Small intestine (tissue), 7 donors: ENCODE measurements around the gene IFNAR2. TPM values are rescaled to one million over a fixed set of nuclear protein-coding genes. Genes with fewer than 3 reads are reported as not detected.
"Not testable (repeated sequence)": the region's sequence is repeated elsewhere in the genome, so short reads cannot be mapped to it uniquely, and the experiment has no call there.

Experiments
- DNase-seq, 2 donors: peaks; one replicate each; pipeline versions ENCODE4 v3.0.0 to v3.0.0-alpha.2; 2013
- FAIRE-seq: peaks from 2 replicates; lab custom pipeline; 2012; peaks lifted over from hg19 to GRCh38; lab: Jason Lieb, UNC
- H3K27ac ChIP-seq, 3 donors: one replicate each; pipeline ENCODE4 v1.5.1; 2013; ENCODE audit warnings: low read length in 2 of 3, mild to moderate bottlenecking in 2 of 3, control low read depth in 1 of 3, inconsistent platforms in 1 of 3, low read depth in 1 of 3, moderate library complexity in 1 of 3
- H3K27me3 ChIP-seq, 3 donors: one replicate each; pipeline ENCODE4 v1.6.1; 2013; ENCODE audit warnings: low read length in 3 of 3, inconsistent platforms in 1 of 3; ENCODE audit not compliant: control insufficient read depth in 3 of 3, insufficient read depth in 3 of 3
- H3K36me3 ChIP-seq, 3 donors: one replicate each; pipeline ENCODE4 v1.6.1; 2013; ENCODE audit warnings: low read length in 3 of 3, inconsistent platforms in 1 of 3, low read depth in 1 of 3, mild to moderate bottlenecking in 1 of 3, moderate library complexity in 1 of 3; ENCODE audit not compliant: control insufficient read depth in 3 of 3, insufficient read depth in 2 of 3
- H3K4me1 ChIP-seq, 3 donors: one replicate each; pipeline ENCODE4 v1.6.1; 2013; ENCODE audit warnings: low read length in 2 of 3, inconsistent platforms in 1 of 3, low read depth in 1 of 3, mild to moderate bottlenecking in 1 of 3, moderate library complexity in 1 of 3; ENCODE audit not compliant: control insufficient read depth in 3 of 3, insufficient read depth in 2 of 3
- H3K4me3 ChIP-seq, 3 donors: one replicate each; pipeline ENCODE4 v1.5.1; 2013; ENCODE audit warnings: low read length in 3 of 3, control low read depth in 1 of 3, inconsistent platforms in 1 of 3, low read depth in 1 of 3, mild to moderate bottlenecking in 1 of 3, moderate library complexity in 1 of 3
- H3K9me3 ChIP-seq, 2 donors: one replicate each; pipeline ENCODE4 v1.6.1; 2013; ENCODE audit warnings: low read depth in 1 of 2, low read length in 1 of 2; ENCODE audit not compliant: control insufficient read depth in 2 of 2, insufficient read depth in 1 of 2
- WGBS, 3 donors: extraction: QIAGEN DNeasy Blood & Tissue Kit; methylation state at CpG; one replicate each; pipeline ENCODE4 v1.1.7; 2013; 5-methylcytosine and 5-hydroxymethylcytosine counted together
- polyA plus RNA-seq, 4 donors: library from polyadenylated mRNA; stranded (reverse) in 3 of 4; unstranded in 1 of 4; fragments of 200-250 nt in 3 of 4; fragments of 120-200 nt in 1 of 4; gene quantifications; one replicate each; pipeline versions ENCODE4 v1.2.1 to v1.2.3, GENCODE V29; 2013
- donor health status: healthy with polysubstance abuse.
- donor health status: control.
- donor health status: control.
- donor health status: Bipolar disorder and iron deficiency.
- donor health status: healthy.

IFNAR2 gene
- polyA plus RNA-seq, 4 donors = 4.9 to 29.7 (median 14.2) TPM

GRCh38 chr21:33246963-33247362, 17.2 kb downstream of the IFNAR2 start:
- Histone ChIP-seq H3K36me3 (peaks cover 7 to 58% (median 7%) of the 10 kb centered on the region in 3 donors), H3K4me1 (no peaks in the 10 kb centered on the region), H3K27me3 (no peaks in the 10 kb centered on the region), H3K9me3 (no peaks in the 10 kb centered on the region), H3K27ac (no peak overlapping the region), H3K4me3 (no peak overlapping the region)
- 92 to 94% (median 92%) methylated on average over 7 of the region's 7 CpGs for WGBS, 3 donors
- FAIRE-seq (no peak), DNase-seq (no peak)

DNA sequence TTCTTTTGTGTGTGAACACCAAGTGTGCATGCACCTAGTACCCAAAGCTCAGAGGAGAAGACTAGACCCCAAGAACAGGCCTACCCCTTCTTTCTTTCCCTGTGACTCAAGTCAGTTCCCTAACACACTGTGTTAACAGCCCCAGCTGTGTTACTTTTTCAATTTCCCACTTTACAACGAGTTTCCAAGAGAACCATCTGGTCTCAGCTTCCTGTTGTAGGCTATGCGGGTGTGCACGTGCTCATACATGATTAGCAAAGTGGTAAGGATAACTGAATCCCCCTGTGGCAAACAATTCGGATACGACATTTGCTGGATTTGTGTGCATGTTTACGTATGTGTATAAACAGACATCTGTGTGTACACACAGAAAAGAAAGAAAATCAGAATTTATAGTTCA, 17.9 kb downstream of the IFNAR2 start:
- Histone ChIP-seq H3K4me3 (no peak overlapping the region), H3K27ac (peak overlapping the region in 1 of 3 donors; percentile 33), H3K9me3 (no peaks in the 10 kb centered on the region), H3K36me3 (peaks cover 7 to 58% (median 9%) of the 10 kb centered on the region in 3 donors), H3K27me3 (no peaks in the 10 kb centered on the region), H3K4me1 (no peaks in the 10 kb centered on the region)
- DNase-seq = no peak
- no peak for FAIRE-seq
- 53 to 77% (median 65%) methylated on average over 6 of the region's 6 CpGs for WGBS, 3 donors

GRCh38 chr21:33249331-33250002, 19.7 kb downstream of the IFNAR2 start:
- FAIRE-seq (no peak), DNase-seq (no peak)
- Histone ChIP-seq H3K27me3 (no peaks in the 10 kb centered on the region), H3K27ac (no peak overlapping the region), H3K36me3 (peaks cover 14 to 61% (median 18%) of the 10 kb centered on the region in 3 donors), H3K9me3 (no peaks in the 10 kb centered on the region), H3K4me3 (no peak overlapping the region), H3K4me1 (no peaks in the 10 kb centered on the region)
- 81 to 95% (median 86%) methylated on average over 7 of the region's 7 CpGs for WGBS, 3 donors

DNA sequence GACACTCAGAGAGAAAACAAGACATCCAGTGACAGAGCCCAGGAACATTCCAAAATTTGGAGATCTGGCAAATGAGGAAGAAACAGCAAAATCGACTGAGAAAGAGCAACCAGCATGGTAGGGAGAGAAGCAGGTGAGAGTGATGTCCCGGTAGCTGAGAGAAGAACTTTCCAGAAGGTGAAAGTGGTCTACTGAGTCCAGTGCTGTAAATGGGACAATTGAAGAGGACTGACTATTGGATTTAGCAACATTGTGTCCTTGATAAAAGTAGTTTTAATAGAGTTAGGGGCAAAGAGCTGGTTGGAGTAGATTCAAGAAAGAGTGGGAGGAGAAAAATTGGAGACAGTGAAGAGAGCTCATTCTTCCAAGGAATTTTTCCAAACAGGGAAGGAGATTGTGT, 21.4 kb downstream of the IFNAR2 start:
- H3K27me3 ChIP-seq = no peaks in the 10 kb centered on the region
- H3K27ac ChIP-seq = no peak overlapping the region
- no peaks in the 10 kb centered on the region for H3K9me3 ChIP-seq
- H3K4me3 ChIP-seq = no peak overlapping the region
- DNase-seq (no peak), FAIRE-seq (no peak)
- peaks cover 18 to 62% (median 23%) of the 10 kb centered on the region in 3 donors for H3K36me3 ChIP-seq
- H3K4me1 ChIP-seq = no peaks in the 10 kb centered on the region
- 90 to 93% (median 93%) methylated on average over 2 of the region's 2 CpGs for WGBS, 3 donors

DNA sequence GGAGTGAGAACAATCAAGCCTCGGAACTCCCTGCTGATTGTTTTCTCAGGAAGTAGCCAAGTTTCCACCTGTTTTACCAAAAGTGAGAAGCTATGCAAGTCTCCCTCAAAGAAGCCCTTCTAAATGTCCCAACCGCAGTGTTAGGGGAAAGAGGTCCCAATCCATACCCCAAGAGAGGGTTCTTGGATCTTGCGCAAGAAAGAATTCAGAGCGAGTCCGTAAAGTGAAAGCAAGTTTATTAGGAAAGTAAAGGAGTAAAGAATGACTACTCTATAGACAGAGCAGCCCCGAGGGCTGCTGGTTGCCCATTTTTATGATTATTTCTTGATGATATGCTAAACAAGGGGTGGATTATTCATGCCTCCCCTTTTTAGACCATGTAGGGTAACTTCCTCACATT, 23.6 kb downstream of the IFNAR2 start:
- not testable (repeated sequence) for H3K27ac ChIP-seq, DNase-seq, H3K4me1 ChIP-seq, FAIRE-seq, H3K27me3 ChIP-seq, H3K4me3 ChIP-seq
- Histone ChIP-seq H3K36me3 (peaks cover 12 to 68% (median 22%) of the 10 kb centered on the region in 3 donors), H3K9me3 (peaks cover 0 to 14% of the 10 kb centered on the region in 2 donors)
- 86 to 94% (median 91%) methylated on average over 6 of the region's 6 CpGs for WGBS, 3 donors

DNA sequence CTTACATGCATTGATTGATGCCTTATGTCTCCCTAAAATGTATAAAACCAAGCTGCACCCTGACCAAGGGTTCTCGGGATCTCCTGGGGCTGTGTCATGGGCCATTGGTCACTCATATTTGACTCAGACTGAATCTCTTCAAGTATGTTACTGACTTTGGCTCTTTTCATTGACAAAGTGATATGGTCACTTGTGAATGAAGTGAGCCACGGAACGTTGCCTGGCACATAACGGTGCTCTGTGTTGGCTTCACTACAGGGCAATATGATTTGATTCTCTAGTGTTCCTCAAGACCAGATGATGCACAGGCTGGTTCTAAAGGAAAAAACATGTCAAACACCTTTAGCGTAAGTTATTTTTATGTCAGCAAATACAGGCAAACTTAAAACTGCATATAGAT, 25.0 kb downstream of the IFNAR2 start:
- peaks cover 0 to 15% of the 10 kb centered on the region in 2 donors for H3K9me3 ChIP-seq
- DNase-seq (no peak), FAIRE-seq (no peak)
- 94 to 99% (median 96%) methylated on average over 5 of the region's 5 CpGs for WGBS, 3 donors
- no peaks in the 10 kb centered on the region for H3K27me3 ChIP-seq
- no peak overlapping the region for H3K4me3 ChIP-seq
- peaks cover 12 to 63% (median 22%) of the 10 kb centered on the region in 3 donors for H3K36me3 ChIP-seq
- no peak overlapping the region for H3K27ac ChIP-seq
- peaks cover 0 to 5% (median 0%) of the 10 kb centered on the region in 3 donors for H3K4me1 ChIP-seq

- H3K27ac ChIP-seq = no peak overlapping the region
- no peak for FAIRE-seq
- WGBS, 3 donors = 62 to 83% (median 62%) methylated on average over 1 of the region's 1 CpG
- no peak overlapping the region for H3K4me3 ChIP-seq
- peaks cover 12 to 60% (median 22%) of the 10 kb centered on the region in 3 donors for H3K36me3 ChIP-seq
- H3K9me3 ChIP-seq = peaks cover 0 to 15% of the 10 kb centered on the region in 2 donors
- no peak for DNase-seq
- H3K27me3 ChIP-seq = no peaks in the 10 kb centered on the region
- H3K4me1 ChIP-seq = peaks cover 0 to 10% (median 0%) of the 10 kb centered on the region in 3 donors
Observed at GRCh38 chr21:33255404-33255803, 25.7 kb downstream of the IFNAR2 start.

DNA sequence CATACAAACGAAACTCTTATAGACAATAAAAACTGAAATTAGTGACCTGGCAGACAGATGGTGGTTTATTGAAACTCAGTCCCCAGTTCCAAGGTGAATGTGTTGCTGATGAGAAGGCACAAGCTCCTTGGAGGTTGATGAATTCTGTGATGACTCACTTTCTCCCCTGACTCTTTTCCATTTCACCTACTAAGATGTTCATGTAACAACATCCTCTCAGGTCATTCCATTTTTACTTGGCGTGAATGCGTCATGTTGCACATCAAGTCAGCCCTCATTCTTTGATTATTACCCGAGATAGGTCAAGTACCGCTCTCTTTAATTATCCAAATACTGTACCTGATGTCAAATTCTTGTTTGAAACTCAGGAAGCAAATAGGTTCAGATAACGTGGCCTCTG, 26.3 kb downstream of the IFNAR2 start:
- Histone ChIP-seq H3K4me3 (no peak overlapping the region), H3K4me1 (peaks cover 0 to 11% (median 0%) of the 10 kb centered on the region in 3 donors), H3K36me3 (peaks cover 12 to 56% (median 22%) of the 10 kb centered on the region in 3 donors), H3K27ac (no peak overlapping the region), H3K27me3 (no peaks in the 10 kb centered on the region), H3K9me3 (peaks cover 0 to 15% of the 10 kb centered on the region in 2 donors)
- no peak for FAIRE-seq
- no peak for DNase-seq
- WGBS, 3 donors = 85 to 88% (median 87%) methylated on average over 6 of the region's 6 CpGs
